HG02981 (cell line): ENCODE results near the gene ZNF331.

Experiments used
- ATAC-seq: cut with Tn5 transposase; IDR thresholded peaks from one replicate; pipeline ENCODE4 v1.9.1; 2021; ENCODE audit warnings: mild to moderate bottlenecking, moderate library complexity; ENCODE audit not compliant: unreplicated experiment

ZNF331 gene

GRCh38 chr19:53555352-53555751 is 17.4 kb downstream of the ZNF331 start:
- ATAC-seq = no peak

- ATAC-seq = no peak
Measured at GRCh38 chr19:53571339-53571738, 33.4 kb downstream of the ZNF331 start.

GRCh38 chr19:53576941-53577653 is 39.2 kb downstream of the ZNF331 start:
- no peak for ATAC-seq

GRCh38 chr19:53577968-53578367 is 40.0 kb downstream of the ZNF331 start:
- ATAC-seq = no peak

GRCh38 chr19:53579518-53579917 is 41.6 kb downstream of the ZNF331 start:
- no peak for ATAC-seq

GRCh38 chr19:53580871-53581835 is 43.2 kb downstream of the ZNF331 start:
- no peak for ATAC-seq

GRCh38 chr19:53581871-53582279 is 43.9 kb downstream of the ZNF331 start:
- ATAC-seq = no peak

GRCh38 chr19:53583181-53583580 is 45.2 kb downstream of the ZNF331 start:
- ATAC-seq = no peak

GRCh38 chr19:53586277-53586691 is 48.3 kb downstream of the ZNF331 start:
- no peak for ATAC-seq

GRCh38 chr19:53594811-53595509 is 57.0 kb downstream of the ZNF331 start:
- no peak for ATAC-seq

GRCh38 chr19:53595510-53595867 is 57.5 kb downstream of the ZNF331 start:
- ATAC-seq = no peak

GRCh38 chr19:53596056-53596455 is 58.1 kb downstream of the ZNF331 start:
- ATAC-seq = no peak

- ATAC-seq = no peak
Measured at GRCh38 chr19:53597023-53597422, 59.1 kb downstream of the ZNF331 start.

- ATAC-seq = no peak
Measured at GRCh38 chr19:53598361-53598760, 60.4 kb downstream of the ZNF331 start.

- ATAC-seq = no peak
Measured at GRCh38 chr19:53600217-53600616, 62.3 kb downstream of the ZNF331 start.

- ATAC-seq = no peak
Measured at GRCh38 chr19:53606031-53606430, 68.1 kb downstream of the ZNF331 start.

- ATAC-seq = no peak
Measured at GRCh38 chr19:53608381-53608780, 70.4 kb downstream of the ZNF331 start.

GRCh38 chr19:53612762-53613526 is 75.0 kb downstream of the ZNF331 start:
- ATAC-seq = no peak

- no peak for ATAC-seq
Measured at GRCh38 chr19:53621885-53622740, 84.2 kb downstream of the ZNF331 start.
